Lower leg skin (tissue), 3 donors: Measurements from ENCODE around the gene ZNF440.

Experiments used
- CTCF ChIP-seq, 3 donors: fragments of 450-650 bp; IDR thresholded peaks; one replicate each; pipeline ENCODE4 v1.5.1; 2016; ENCODE audit warnings: antibody characterized with exemption in 3 of 3, mild to moderate bottlenecking in 3 of 3, moderate library complexity in 2 of 3
- POLR2A ChIP-seq, 2 donors: fragments of 450-650 bp; IDR thresholded peaks; one replicate each; pipeline ENCODE4 v1.6.1; 2016 to 2017; ENCODE audit warnings: antibody characterized with exemption in 2 of 2, mild to moderate bottlenecking in 1 of 2, moderate library complexity in 1 of 2

- TF ChIP-seq POLR2A (IDR thresholded peaks at IDR 0.05) (no peak), CTCF (IDR thresholded peaks at IDR 0.05) (no peak)
Measured at GRCh38 chr19:11873762-11874161, 59.7 kb downstream of the ZNF440 start.
